Sigmoid colon (tissue), 4 donors: ENCODE results near the gene LINGO4.

ENCODE experiments used
- EP300 ChIP-seq, 4 donors: sonication (generic); formaldehyde crosslinking; IDR thresholded peaks; one replicate each; pipeline ENCODE4 v1.6.1; 2017; ENCODE audit warnings: antibody characterized with exemption in 4 of 4
- TF ChIP-seq, protein P1 (sequence below), 4 experiments: fragments of 450-650 bp in 3 of 4; fragments of 200-600 bp in 1 of 4; IDR thresholded peaks; one replicate each; pipeline ENCODE4 v1.5.1; 2016 to 2019; ENCODE audit warnings: antibody characterized with exemption in 4 of 4, mild to moderate bottlenecking in 3 of 4, moderate library complexity in 2 of 4

DNA sequence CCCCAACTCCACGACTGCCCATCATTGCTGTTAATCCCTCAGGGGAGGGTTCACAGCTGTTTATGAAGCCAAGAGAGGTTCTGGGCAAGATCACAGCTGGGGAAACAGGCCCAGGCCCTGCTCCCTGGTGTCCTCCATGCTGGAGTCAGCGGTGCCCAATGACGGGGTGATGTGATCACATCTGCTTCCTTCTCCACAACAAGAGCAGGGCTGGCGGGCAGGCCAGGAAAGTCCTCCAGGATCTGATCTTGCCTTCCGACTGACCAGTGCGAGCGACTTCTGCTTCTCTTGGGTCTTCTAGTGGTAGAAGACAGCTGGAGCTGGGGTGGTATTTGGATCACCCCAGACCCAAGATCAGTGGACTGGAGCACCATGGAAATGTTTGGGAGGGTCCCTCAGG is 951 bp upstream of the LINGO4 start:
- TF ChIP-seq, protein P1, sequence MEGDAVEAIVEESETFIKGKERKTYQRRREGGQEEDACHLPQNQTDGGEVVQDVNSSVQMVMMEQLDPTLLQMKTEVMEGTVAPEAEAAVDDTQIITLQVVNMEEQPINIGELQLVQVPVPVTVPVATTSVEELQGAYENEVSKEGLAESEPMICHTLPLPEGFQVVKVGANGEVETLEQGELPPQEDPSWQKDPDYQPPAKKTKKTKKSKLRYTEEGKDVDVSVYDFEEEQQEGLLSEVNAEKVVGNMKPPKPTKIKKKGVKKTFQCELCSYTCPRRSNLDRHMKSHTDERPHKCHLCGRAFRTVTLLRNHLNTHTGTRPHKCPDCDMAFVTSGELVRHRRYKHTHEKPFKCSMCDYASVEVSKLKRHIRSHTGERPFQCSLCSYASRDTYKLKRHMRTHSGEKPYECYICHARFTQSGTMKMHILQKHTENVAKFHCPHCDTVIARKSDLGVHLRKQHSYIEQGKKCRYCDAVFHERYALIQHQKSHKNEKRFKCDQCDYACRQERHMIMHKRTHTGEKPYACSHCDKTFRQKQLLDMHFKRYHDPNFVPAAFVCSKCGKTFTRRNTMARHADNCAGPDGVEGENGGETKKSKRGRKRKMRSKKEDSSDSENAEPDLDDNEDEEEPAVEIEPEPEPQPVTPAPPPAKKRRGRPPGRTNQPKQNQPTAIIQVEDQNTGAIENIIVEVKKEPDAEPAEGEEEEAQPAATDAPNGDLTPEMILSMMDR (IDR thresholded peaks at IDR 0.05): no peak
- no peak for TF ChIP-seq EP300 (IDR thresholded peaks at IDR 0.05)
